Caco-2 (cell line): Measurements from ENCODE around the gene COA3. TPM values are rescaled to one million over a fixed set of nuclear protein-coding genes. Genes with fewer than 3 reads are reported as not detected.

Experiments used
- BruUV-seq: library from RNA; stranded (reverse); fragments of 400-500 nt; replicated peaks from 2 replicates; lab custom pipeline; 2021; lab: Mats Ljungman, UMichigan
- CTCF ChIA-PET: fragments of 300-600 bp; sonication (Branson Sonifier 250); formaldehyde crosslinking; loops from one replicate; lab custom pipeline; 2022; ENCODE audit warnings: antibody characterized with exemption; lab: Charles Lee
- POLR2A ChIA-PET: fragments of 300-600 bp; sonication (Branson Sonifier 250); formaldehyde crosslinking; loops from one replicate; lab custom pipeline; 2022; ENCODE audit warnings: antibody characterized with exemption; lab: Charles Lee
- DNase-seq, 2 experiments: peaks; one replicate each; pipeline versions ENCODE4 v3.0.0 to v3.0.0-alpha.2; 2020 to 2022
- H3K27me3 ChIP-seq: replicated peaks from 2 replicates; pipeline ENCODE4 v1.6.0; 2011; ENCODE audit warnings: low read length; ENCODE audit not compliant: control insufficient read depth, insufficient read depth
- H3K36me3 ChIP-seq: 2 replicates; pipeline ENCODE4 v1.5.1; 2011; ENCODE audit warnings: low read length; ENCODE audit not compliant: control insufficient read depth, insufficient read depth
- H3K4me1 ChIP-seq: fragments of 250-450 bp; sonication (Bioruptor Pico); 2 replicates; pipeline ENCODE4 v1.5.1; 2020; ENCODE audit warnings: mild to moderate bottlenecking
- H3K4me3 ChIP-seq: 2 replicates; pipeline ENCODE4 v1.5.1; 2011; ENCODE audit warnings: low read depth, mild to moderate bottlenecking, control low read depth, low read length
- H3K9me3 ChIP-seq: fragments of 250-450 bp; sonication (Bioruptor Pico); 2 replicates; pipeline ENCODE4 v1.5.1; 2020; ENCODE audit warnings: mild to moderate bottlenecking, moderate library complexity
- H3K27ac Mint-ChIP-seq: one replicate; pipeline ENCODE4 v1.8.0; 2022; ENCODE audit warnings: mixed read lengths; ENCODE audit not compliant: unreplicated experiment
- H3K27me3 Mint-ChIP-seq: one replicate; pipeline ENCODE4 v1.8.0; 2022; ENCODE audit warnings: mixed read lengths; ENCODE audit not compliant: insufficient read depth, unreplicated experiment
- H3K36me3 Mint-ChIP-seq: one replicate; pipeline ENCODE4 v1.8.0; 2022; ENCODE audit warnings: mild to moderate bottlenecking, mixed read lengths; ENCODE audit not compliant: insufficient read depth, unreplicated experiment
- H3K4me1 Mint-ChIP-seq: one replicate; pipeline ENCODE4 v1.8.0; 2022; ENCODE audit warnings: low read depth, mixed read lengths; ENCODE audit not compliant: unreplicated experiment
- H3K4me3 Mint-ChIP-seq: one replicate; pipeline ENCODE4 v1.8.0; 2022; ENCODE audit warnings: mild to moderate bottlenecking, moderate library complexity, mixed read lengths; ENCODE audit not compliant: unreplicated experiment
- H3K9me3 Mint-ChIP-seq: one replicate; pipeline ENCODE4 v1.8.0; 2022; ENCODE audit warnings: mixed read lengths; ENCODE audit not compliant: unreplicated experiment
- intact Hi-C: fragments of 100-400 bp; cut with micrococcal nuclease; formaldehyde crosslinking; loops from one replicate; pipeline ENCODE4 v1.10.0; 2022; ENCODE audit not compliant: unreplicated experiment
- total RNA-seq: library from RNA; stranded (reverse); gene quantifications from 2 replicates; pipeline ENCODE4 v1.2.3, GENCODE V29; 2022
- TF ChIP-seq, protein P1 (sequence below), 2 experiments: fragments of 200-600 bp in 1 of 2; IDR thresholded peaks; 1 replicate in 1 of 2; 2 replicates in 1 of 2; pipeline versions ENCODE4 v1.5.1 to v1.8.0; 2011 to 2022; ENCODE audit warnings: antibody characterized with exemption in 1 of 2, control low read depth in 1 of 2, inconsistent platforms in 1 of 2, low read depth in 1 of 2, low read length in 1 of 2, mild to moderate bottlenecking in 1 of 2, moderate library complexity in 1 of 2; ENCODE audit not compliant: insufficient read depth in 1 of 2, severe bottlenecking in 1 of 2, unreplicated experiment in 1 of 2

Gene COA3
- total RNA-seq, 1 experiment from 2014 or later, result 63.6 TPM

DNA sequence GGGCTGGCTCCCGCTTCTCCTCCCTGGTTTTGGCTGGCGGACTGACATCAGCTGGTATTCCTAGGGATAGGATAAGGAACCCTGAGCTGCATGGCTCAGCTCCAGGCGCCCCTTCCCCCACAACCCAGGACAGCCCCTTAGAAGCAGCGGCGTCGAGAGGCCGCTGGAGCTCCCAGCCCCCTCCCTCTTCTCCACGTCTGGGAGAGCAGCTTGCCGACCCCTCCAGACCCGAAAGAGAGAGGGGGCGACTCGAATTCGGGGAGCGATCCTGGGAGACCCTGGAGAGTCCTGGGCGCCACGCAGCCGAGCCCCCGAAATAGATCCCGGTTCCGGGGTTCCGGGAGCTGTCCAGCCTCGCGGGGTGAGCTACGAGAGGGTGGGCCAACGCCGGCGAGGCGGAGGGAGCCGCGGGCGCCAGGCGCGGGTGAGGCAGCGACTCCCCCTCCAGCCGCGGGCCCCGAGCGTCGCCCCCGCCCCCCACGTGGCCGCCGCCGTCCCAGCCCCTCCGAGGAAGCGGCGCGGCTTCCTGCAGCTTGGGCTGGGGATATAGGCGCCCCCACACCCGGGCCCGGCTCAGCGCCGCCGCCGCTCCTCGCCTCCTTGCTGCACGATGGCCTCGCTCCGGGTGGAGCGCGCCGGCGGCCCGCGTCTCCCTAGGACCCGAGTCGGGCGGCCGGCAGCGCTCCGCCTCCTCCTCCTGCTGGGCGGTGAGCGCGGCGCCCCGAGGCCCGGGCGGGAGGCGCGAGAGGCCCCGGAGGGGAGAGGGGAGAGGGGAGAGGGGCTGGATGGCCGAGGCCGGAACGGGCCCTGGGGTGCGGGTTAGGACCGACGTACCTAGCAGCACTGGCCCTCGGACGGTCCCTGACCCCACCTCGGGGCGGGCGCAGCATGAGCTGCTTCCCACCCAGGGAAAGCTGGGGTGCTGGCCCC is 37.6 kb downstream of the COA3 start, which contains the start of gene RAMP2:
Gene RAMP2, plus strand, starts transcription at position 576 of the 930 bp plus-strand sequence. Its CDS starts 35 bp downstream, at position 611.
- peak within 1 kb of the TSS; percentile 65 for H3K4me3 Mint-ChIP-seq
- CTCF ChIA-PET, result interaction anchor here (0.5 to 1.9 kb wide), 12 partner anchors 10 to 930 kb away, joined by 3 to 5 read pairs (median 3); partner anchors contain the start of genes BECN1, RETREG3, TUBG1 and VPS25
- no peaks in the 10 kb centered on the region for H3K9me3 Mint-ChIP-seq
- peaks cover 28% of the 10 kb centered on the region for H3K4me1 ChIP-seq
- peak within 1 kb of the TSS; percentile 56 for H3K27ac Mint-ChIP-seq
- H3K27me3 Mint-ChIP-seq, result no peaks in the 10 kb centered on the region
- H3K36me3 ChIP-seq, result no peaks in the 10 kb centered on the region
- no peaks in the 10 kb centered on the region for H3K27me3 ChIP-seq
- intact Hi-C loops, result loop anchor here (5.0 kb wide), 2 partner anchors 84 to 184 kb away; partner anchors contain the start of genes PLEKHH3 and PSMC3IP
- H3K4me1 Mint-ChIP-seq, result peaks cover 19% of the 10 kb centered on the region
- POLR2A ChIA-PET, result interaction anchor here (0.6 to 1.5 kb wide), 7 partner anchors 13 to 600 kb away, joined by 3 to 11 read pairs (median 4); partner anchors contain the start of gene WNK4
- H3K9me3 ChIP-seq, result no peaks in the 10 kb centered on the region
- BruUV-seq, result no TSS peak
- peaks cover 6% of the 10 kb centered on the region for H3K36me3 Mint-ChIP-seq
- TF ChIP-seq, protein P1, sequence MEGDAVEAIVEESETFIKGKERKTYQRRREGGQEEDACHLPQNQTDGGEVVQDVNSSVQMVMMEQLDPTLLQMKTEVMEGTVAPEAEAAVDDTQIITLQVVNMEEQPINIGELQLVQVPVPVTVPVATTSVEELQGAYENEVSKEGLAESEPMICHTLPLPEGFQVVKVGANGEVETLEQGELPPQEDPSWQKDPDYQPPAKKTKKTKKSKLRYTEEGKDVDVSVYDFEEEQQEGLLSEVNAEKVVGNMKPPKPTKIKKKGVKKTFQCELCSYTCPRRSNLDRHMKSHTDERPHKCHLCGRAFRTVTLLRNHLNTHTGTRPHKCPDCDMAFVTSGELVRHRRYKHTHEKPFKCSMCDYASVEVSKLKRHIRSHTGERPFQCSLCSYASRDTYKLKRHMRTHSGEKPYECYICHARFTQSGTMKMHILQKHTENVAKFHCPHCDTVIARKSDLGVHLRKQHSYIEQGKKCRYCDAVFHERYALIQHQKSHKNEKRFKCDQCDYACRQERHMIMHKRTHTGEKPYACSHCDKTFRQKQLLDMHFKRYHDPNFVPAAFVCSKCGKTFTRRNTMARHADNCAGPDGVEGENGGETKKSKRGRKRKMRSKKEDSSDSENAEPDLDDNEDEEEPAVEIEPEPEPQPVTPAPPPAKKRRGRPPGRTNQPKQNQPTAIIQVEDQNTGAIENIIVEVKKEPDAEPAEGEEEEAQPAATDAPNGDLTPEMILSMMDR (IDR thresholded peaks at IDR 0.05; ENCODE audit: insufficient read depth in 1 of 2, low read depth in 1 of 2, low read length in 1 of 2, severe bottlenecking in 1 of 2, unreplicated experiment in 1 of 2), result no peak
- DNase-seq, result peak; percentile 49 to 72
- H3K4me3 ChIP-seq, result peak within 1 kb of the TSS; percentile 68

DNA sequence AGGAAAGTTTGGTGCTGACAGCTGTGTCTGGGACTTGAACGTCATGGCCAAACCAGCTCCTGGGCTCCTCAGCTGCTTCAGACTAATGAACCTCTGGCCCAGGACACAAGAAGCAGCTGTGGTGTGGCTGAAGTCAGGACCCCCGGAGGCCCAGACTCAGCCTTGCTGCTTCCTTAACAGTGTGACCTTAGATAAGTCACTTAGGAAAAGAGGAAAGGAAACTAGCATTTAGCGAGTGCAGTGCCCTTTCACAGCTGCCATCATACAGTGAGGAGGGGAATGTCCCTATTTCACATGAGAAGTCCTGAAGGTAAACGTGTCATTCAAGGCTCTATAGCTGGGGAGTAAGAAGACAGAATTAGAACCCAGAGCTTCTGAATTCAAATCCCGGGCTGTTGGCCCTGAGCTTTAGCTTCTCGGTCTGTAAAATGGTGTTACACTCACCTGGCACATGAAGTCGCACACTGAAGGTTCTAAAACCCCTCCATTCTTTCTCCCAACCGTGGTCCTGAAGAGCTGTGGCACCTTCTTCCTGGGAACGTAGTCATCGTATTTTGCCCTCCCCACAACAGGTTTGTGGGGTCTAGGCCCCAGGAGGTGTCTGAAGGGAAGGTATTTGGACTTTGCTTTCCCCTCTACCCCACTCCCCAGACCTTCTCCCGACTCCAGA is 38.4 kb downstream of the COA3 start:
- H3K27ac Mint-ChIP-seq, result peak overlapping the region; percentile 21
- H3K9me3 ChIP-seq, result no peaks in the 10 kb centered on the region
- H3K4me3 ChIP-seq, result peak overlapping the region; percentile 68
- no peaks in the 10 kb centered on the region for H3K9me3 Mint-ChIP-seq
- H3K27me3 ChIP-seq, result no peaks in the 10 kb centered on the region
- H3K36me3 Mint-ChIP-seq, result peaks cover 6% of the 10 kb centered on the region
- intact Hi-C loops, result loop anchor here (5.0 kb wide), 2 partner anchors 83 to 183 kb away; partner anchors contain the start of genes PLEKHH3 and PSMC3IP
- no peaks in the 10 kb centered on the region for H3K36me3 ChIP-seq
- H3K4me1 Mint-ChIP-seq, result peaks cover 13% of the 10 kb centered on the region
- H3K4me1 ChIP-seq, result peaks cover 28% of the 10 kb centered on the region
- CTCF ChIA-PET, result interaction anchor here (0.5 to 1.9 kb wide), 6 partner anchors 9 to 151 kb away, joined by 3 to 5 read pairs (median 4); partner anchors contain the start of genes BECN1, RETREG3 and TUBG1
- H3K27me3 Mint-ChIP-seq, result no peaks in the 10 kb centered on the region
- no peak for DNase-seq
- peak overlapping the region; percentile 65 for H3K4me3 Mint-ChIP-seq
- TF ChIP-seq, protein P1 (IDR thresholded peaks at IDR 0.05; ENCODE audit: insufficient read depth in 1 of 2, low read depth in 1 of 2, low read length in 1 of 2, severe bottlenecking in 1 of 2, unreplicated experiment in 1 of 2), result no peak
- BruUV-seq, result no TSS peak
- POLR2A ChIA-PET, result interaction anchor here (0.6 to 1.5 kb wide), 6 partner anchors 14 to 601 kb away, joined by 3 to 11 read pairs (median 4); partner anchors contain the start of gene WNK4
